Tibial nerve (tissue), 3 donors: Measurements from ENCODE around the gene FLYWCH1.

Experiments used
- POLR2A ChIP-seq, 2 donors: fragments of 450-650 bp; IDR thresholded peaks; one replicate each; pipeline ENCODE4 v1.6.1; 2017; ENCODE audit warnings: antibody characterized with exemption in 2 of 2, mild to moderate bottlenecking in 2 of 2, moderate library complexity in 2 of 2
- TF ChIP-seq, protein P1 (sequence below), 5 experiments: fragments of 200-600 bp in 3 of 5; fragments of 450-650 bp in 2 of 5; sonication (generic) in 3 of 5; IDR thresholded peaks; one replicate each; pipeline ENCODE4 v1.5.1; 2016 to 2019; ENCODE audit warnings: antibody characterized with exemption in 5 of 5, mild to moderate bottlenecking in 3 of 5, moderate library complexity in 2 of 5

DNA sequence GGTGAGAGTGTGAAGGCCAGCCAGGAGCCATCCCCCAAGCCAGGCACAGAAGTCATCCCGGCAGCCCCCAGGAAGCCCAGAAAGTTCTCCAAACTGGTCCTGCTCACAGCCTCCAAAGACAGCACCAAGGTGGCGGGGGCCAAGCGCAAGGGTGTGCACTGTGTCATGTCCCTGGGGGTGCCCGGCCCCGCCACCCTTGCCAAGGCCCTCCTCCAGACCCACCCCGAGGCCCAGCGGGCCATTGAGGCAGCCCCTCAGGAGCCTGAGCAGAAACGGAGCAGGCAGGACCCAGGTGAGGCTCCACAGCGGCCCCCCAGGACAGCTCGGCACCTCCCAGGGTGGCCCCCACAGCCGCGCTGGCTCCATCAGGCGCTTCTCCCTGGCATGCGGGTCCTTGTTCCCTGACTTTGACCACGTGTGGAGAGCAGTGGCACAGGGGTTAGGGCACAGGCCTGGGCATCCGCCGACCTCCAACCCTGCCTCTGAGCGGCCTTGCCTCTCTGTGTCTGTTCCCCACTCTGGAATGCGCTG, 15.2 kb upstream of the FLYWCH1 start:
- TF ChIP-seq, protein P1, sequence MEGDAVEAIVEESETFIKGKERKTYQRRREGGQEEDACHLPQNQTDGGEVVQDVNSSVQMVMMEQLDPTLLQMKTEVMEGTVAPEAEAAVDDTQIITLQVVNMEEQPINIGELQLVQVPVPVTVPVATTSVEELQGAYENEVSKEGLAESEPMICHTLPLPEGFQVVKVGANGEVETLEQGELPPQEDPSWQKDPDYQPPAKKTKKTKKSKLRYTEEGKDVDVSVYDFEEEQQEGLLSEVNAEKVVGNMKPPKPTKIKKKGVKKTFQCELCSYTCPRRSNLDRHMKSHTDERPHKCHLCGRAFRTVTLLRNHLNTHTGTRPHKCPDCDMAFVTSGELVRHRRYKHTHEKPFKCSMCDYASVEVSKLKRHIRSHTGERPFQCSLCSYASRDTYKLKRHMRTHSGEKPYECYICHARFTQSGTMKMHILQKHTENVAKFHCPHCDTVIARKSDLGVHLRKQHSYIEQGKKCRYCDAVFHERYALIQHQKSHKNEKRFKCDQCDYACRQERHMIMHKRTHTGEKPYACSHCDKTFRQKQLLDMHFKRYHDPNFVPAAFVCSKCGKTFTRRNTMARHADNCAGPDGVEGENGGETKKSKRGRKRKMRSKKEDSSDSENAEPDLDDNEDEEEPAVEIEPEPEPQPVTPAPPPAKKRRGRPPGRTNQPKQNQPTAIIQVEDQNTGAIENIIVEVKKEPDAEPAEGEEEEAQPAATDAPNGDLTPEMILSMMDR (IDR thresholded peaks at IDR 0.05): no peak
- no peak for TF ChIP-seq POLR2A (IDR thresholded peaks at IDR 0.05)
